Measurements from ENCODE around the gene CCDC107. TPM values are rescaled to one million over a fixed set of nuclear protein-coding genes. Genes with fewer than 3 reads are reported as not detected.
A peak's percentile ranks its signal among the peaks of the same experiment; 100 is the strongest.
"Not testable (repeated sequence)": the region's sequence is repeated elsewhere in the genome, so short reads cannot be mapped to it uniquely, and the experiment has no call there.

CCDC107 gene
- total RNA-seq, 2 donors from 2014 or later = 38.5 to 64.3 TPM

- no peaks in the 10 kb centered on the region for H3K9me3 ChIP-seq
- H3K4me1 ChIP-seq = peaks cover 0 to 11% of the 10 kb centered on the region in 2 donors
- DNase-seq (ENCODE audit: low spot score) = no peak
- no peak overlapping the region for H3K27ac ChIP-seq
- H3K4me3 ChIP-seq = no peak overlapping the region
- TF ChIP-seq CTCF (IDR thresholded peaks at IDR 0.05) = no peak
- no peaks in the 10 kb centered on the region for H3K36me3 ChIP-seq
- no peaks in the 10 kb centered on the region for H3K27me3 ChIP-seq
Observed at GRCh38 chr9:35636135-35636876, 21.8 kb upstream of the CCDC107 start.

- H3K4me1 ChIP-seq = peaks cover 0 to 11% of the 10 kb centered on the region in 2 donors
- H3K27me3 ChIP-seq; DNase-seq (ENCODE audit: low spot score); H3K4me3 ChIP-seq; H3K36me3 ChIP-seq; H3K27ac ChIP-seq; H3K9me3 ChIP-seq: not testable (repeated sequence)
Observed at GRCh38 chr9:35636877-35637246, 21.2 kb upstream of the CCDC107 start.

- H3K36me3 ChIP-seq; DNase-seq (ENCODE audit: low spot score); H3K9me3 ChIP-seq; H3K27ac ChIP-seq; H3K27me3 ChIP-seq; H3K4me3 ChIP-seq: not testable (repeated sequence)
- peaks cover 0 to 11% of the 10 kb centered on the region in 2 donors for H3K4me1 ChIP-seq
Observed at GRCh38 chr9:35637427-35637955, 20.6 kb upstream of the CCDC107 start.

- peaks cover 0 to 11% of the 10 kb centered on the region in 2 donors for H3K4me1 ChIP-seq
- DNase-seq (ENCODE audit: low spot score); H3K27me3 ChIP-seq; H3K9me3 ChIP-seq; H3K36me3 ChIP-seq; H3K27ac ChIP-seq; H3K4me3 ChIP-seq: not testable (repeated sequence)
Observed at GRCh38 chr9:35638751-35639150, 19.3 kb upstream of the CCDC107 start.

- H3K27me3 ChIP-seq; H3K9me3 ChIP-seq; H3K36me3 ChIP-seq; DNase-seq (ENCODE audit: low spot score); H3K27ac ChIP-seq; H3K4me3 ChIP-seq: not testable (repeated sequence)
- peaks cover 0 to 11% of the 10 kb centered on the region in 2 donors for H3K4me1 ChIP-seq
Observed at GRCh38 chr9:35639225-35639624, 18.9 kb upstream of the CCDC107 start.

- TF ChIP-seq CTCF (IDR thresholded peaks at IDR 0.05) = no peak
- Histone ChIP-seq H3K36me3 (no peaks in the 10 kb centered on the region), H3K4me3 (no peak overlapping the region), H3K27ac (no peak overlapping the region), H3K27me3 (no peaks in the 10 kb centered on the region), H3K4me1 (peaks cover 0 to 11% of the 10 kb centered on the region in 2 donors), H3K9me3 (no peaks in the 10 kb centered on the region)
- no peak for DNase-seq (ENCODE audit: low spot score)
Observed at GRCh38 chr9:35639631-35640030, 18.5 kb upstream of the CCDC107 start.

GRCh38 chr9:35640431-35640830 lies 17.7 kb upstream of the CCDC107 start:
- not testable (repeated sequence) for H3K36me3 ChIP-seq; H3K4me3 ChIP-seq; DNase-seq (ENCODE audit: low spot score); H3K4me1 ChIP-seq; H3K27ac ChIP-seq; H3K9me3 ChIP-seq; H3K27me3 ChIP-seq

GRCh38 chr9:35641478-35641877 lies 16.6 kb upstream of the CCDC107 start:
- not testable (repeated sequence) for H3K27ac ChIP-seq

GRCh38 chr9:35643046-35643445 lies 15.0 kb upstream of the CCDC107 start:
- no peak for DNase-seq (ENCODE audit: low spot score)
- no peak for TF ChIP-seq CTCF (IDR thresholded peaks at IDR 0.05)
- Histone ChIP-seq H3K4me3 (no peak overlapping the region), H3K27ac (no peak overlapping the region), H3K27me3 (no peaks in the 10 kb centered on the region), H3K9me3 (no peaks in the 10 kb centered on the region), H3K36me3 (no peaks in the 10 kb centered on the region), H3K4me1 (peaks cover 0 to 15% of the 10 kb centered on the region in 2 donors)

More at GRCh38 chr9:35641478-35641877, 16.6 kb upstream of the CCDC107 start:
- DNase-seq (ENCODE audit: low spot score); H3K4me3 ChIP-seq; H3K27me3 ChIP-seq; H3K36me3 ChIP-seq; H3K9me3 ChIP-seq; H3K4me1 ChIP-seq: not testable (repeated sequence)

GRCh38 chr9:35645736-35646135 lies 12.4 kb upstream of the CCDC107 start:
- not testable (repeated sequence) for H3K9me3 ChIP-seq; H3K36me3 ChIP-seq; H3K27me3 ChIP-seq; DNase-seq (ENCODE audit: low spot score)
- H3K4me1 ChIP-seq = peaks cover 0 to 15% of the 10 kb centered on the region in 2 donors
- H3K27ac ChIP-seq = peak overlapping the region; percentile 86 to 91
- H3K4me3 ChIP-seq = peak overlapping the region; percentile 55 to 58

Measured in right atrium auricular region (tissue), 2 donors.